ENCODE data around the gene PRPF18. TPM values are rescaled to one million over a fixed set of nuclear protein-coding genes. Genes with fewer than 3 reads are reported as not detected.
A peak's percentile ranks its signal among the peaks of the same experiment; 100 is the strongest.

The PRPF18 gene
- total and polyA plus RNA-seq, 2 donors (not counting 1 experiment from before 2014, with no cell fraction given), result 28.8 to 30.1 TPM

DNA sequence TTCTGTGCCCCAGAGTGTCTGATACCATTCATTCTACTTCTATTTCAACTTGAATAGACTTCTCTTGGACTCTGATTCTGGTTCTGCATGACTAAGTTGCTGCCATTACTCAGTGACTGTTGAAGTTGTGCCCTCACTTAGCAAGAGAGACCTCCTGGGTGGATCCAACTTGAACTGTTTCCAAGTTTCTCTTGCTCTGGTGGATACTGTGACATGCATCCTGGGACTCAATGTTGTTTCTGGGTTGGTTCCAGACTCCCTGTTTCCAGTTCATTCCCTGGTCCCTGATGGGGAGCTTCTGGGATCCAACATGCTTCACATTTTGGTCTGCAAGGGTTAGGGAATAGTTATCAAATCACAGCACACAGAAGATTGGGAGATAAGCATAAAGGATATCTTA lies 26.2 kb upstream of the PRPF18 start:
- Histone ChIP-seq H3K9ac (ENCODE audit: insufficient read depth, low read length) (no peak overlapping the region), H3K27ac (ENCODE audit: insufficient read depth, low read length) (no peak overlapping the region), H3K27me3 (ENCODE audit: control insufficient read depth, insufficient read depth, low read length) (no peaks in the 10 kb centered on the region), H3K4me2 (ENCODE audit: extremely low read depth, insufficient read depth, low read length) (no peak overlapping the region), H3K9me3 (ENCODE audit: control insufficient read depth, insufficient read depth, low read depth, low read length) (no peaks in the 10 kb centered on the region), H2AFZ (ENCODE audit: low read length) (no peak overlapping the region), H3K4me1 (ENCODE audit: control insufficient read depth, extremely low read depth, insufficient read depth, low read length) (no peaks in the 10 kb centered on the region), H3K79me2 (ENCODE audit: control insufficient read depth, insufficient read depth, low read length) (no peaks in the 10 kb centered on the region), H4K20me1 (ENCODE audit: control insufficient read depth, extremely low read depth, insufficient read depth, low read length) (no peaks in the 10 kb centered on the region), H3K36me3 (ENCODE audit: control insufficient read depth, insufficient read depth, low read length) (no peaks in the 10 kb centered on the region), H3K4me3 (replicated peaks in 1 of 4; ENCODE audit: control extremely low read depth in 1 of 4, insufficient read depth in 1 of 4, low read depth in 3 of 4, low read length in 4 of 4) (no peak overlapping the region)
- peak; percentile 30 to 81 for DNase-seq (ENCODE audit: low read depth in 2 of 2)
- no peak for TF ChIP-seq EZH2 (IDR thresholded peaks at IDR 0.05; ENCODE audit: low read length, missing control alignments)
- TF ChIP-seq, protein P1, sequence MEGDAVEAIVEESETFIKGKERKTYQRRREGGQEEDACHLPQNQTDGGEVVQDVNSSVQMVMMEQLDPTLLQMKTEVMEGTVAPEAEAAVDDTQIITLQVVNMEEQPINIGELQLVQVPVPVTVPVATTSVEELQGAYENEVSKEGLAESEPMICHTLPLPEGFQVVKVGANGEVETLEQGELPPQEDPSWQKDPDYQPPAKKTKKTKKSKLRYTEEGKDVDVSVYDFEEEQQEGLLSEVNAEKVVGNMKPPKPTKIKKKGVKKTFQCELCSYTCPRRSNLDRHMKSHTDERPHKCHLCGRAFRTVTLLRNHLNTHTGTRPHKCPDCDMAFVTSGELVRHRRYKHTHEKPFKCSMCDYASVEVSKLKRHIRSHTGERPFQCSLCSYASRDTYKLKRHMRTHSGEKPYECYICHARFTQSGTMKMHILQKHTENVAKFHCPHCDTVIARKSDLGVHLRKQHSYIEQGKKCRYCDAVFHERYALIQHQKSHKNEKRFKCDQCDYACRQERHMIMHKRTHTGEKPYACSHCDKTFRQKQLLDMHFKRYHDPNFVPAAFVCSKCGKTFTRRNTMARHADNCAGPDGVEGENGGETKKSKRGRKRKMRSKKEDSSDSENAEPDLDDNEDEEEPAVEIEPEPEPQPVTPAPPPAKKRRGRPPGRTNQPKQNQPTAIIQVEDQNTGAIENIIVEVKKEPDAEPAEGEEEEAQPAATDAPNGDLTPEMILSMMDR (conservative IDR thresholded peaks at IDR 0.05 in 1 of 2, IDR thresholded peaks at IDR 0.05 in 1 of 2; ENCODE audit: low read depth in 1 of 2, low read length in 2 of 2), result no peak

GRCh38 chr10:13563481-13564445 lies 23.0 kb upstream of the PRPF18 start:
- Histone ChIP-seq H3K4me1 (ENCODE audit: control insufficient read depth, extremely low read depth, insufficient read depth, low read length) (no peaks in the 10 kb centered on the region), H2AFZ (ENCODE audit: low read length) (no peak overlapping the region), H3K27ac (ENCODE audit: insufficient read depth, low read length) (no peak overlapping the region), H3K27me3 (ENCODE audit: control insufficient read depth, insufficient read depth, low read length) (no peaks in the 10 kb centered on the region), H4K20me1 (ENCODE audit: control insufficient read depth, extremely low read depth, insufficient read depth, low read length) (no peaks in the 10 kb centered on the region), H3K4me2 (ENCODE audit: extremely low read depth, insufficient read depth, low read length) (no peak overlapping the region), H3K9me3 (ENCODE audit: control insufficient read depth, insufficient read depth, low read depth, low read length) (no peaks in the 10 kb centered on the region), H3K36me3 (ENCODE audit: control insufficient read depth, insufficient read depth, low read length) (no peaks in the 10 kb centered on the region), H3K9ac (ENCODE audit: insufficient read depth, low read length) (no peak overlapping the region), H3K4me3 (replicated peaks in 1 of 4; ENCODE audit: control extremely low read depth in 1 of 4, insufficient read depth in 1 of 4, low read depth in 3 of 4, low read length in 4 of 4) (no peak overlapping the region), H3K79me2 (ENCODE audit: control insufficient read depth, insufficient read depth, low read length) (no peaks in the 10 kb centered on the region)
- TF ChIP-seq, protein P1 (conservative IDR thresholded peaks at IDR 0.05 in 1 of 2, IDR thresholded peaks at IDR 0.05 in 1 of 2; ENCODE audit: low read depth in 1 of 2, low read length in 2 of 2), result no peak
- TF ChIP-seq EZH2 (IDR thresholded peaks at IDR 0.05; ENCODE audit: low read length, missing control alignments), result no peak
- no peak for DNase-seq (ENCODE audit: low read depth in 2 of 2)

DNA sequence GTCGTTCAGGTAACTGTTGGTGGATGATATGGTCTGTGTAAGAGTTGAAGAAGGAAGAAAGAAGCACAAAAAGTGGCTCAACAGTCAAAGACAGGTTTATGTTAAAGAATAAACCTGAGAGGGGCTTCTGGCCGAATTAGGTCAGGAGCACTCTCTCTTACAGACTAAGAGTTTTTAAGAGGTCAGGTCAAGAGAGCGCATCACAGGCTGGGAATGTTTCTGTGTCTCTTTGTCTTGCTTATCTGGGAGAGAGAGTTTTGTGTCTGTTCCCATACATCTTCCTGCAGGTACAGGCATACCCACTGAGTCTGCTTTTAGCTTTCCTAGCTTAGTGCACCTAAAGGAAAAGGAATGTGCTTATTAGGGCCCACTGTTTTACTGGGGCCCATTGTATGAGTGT lies 22.2 kb upstream of the PRPF18 start:
- Histone ChIP-seq H3K27ac (ENCODE audit: insufficient read depth, low read length) (no peak overlapping the region), H3K4me2 (ENCODE audit: extremely low read depth, insufficient read depth, low read length) (no peak overlapping the region)
- DNase-seq (ENCODE audit: low read depth in 2 of 2), result no peak

More for the DNA sequence above, 22.2 kb upstream of the PRPF18 start:
- Histone ChIP-seq H3K9ac (ENCODE audit: insufficient read depth, low read length) (no peak overlapping the region), H3K4me1 (ENCODE audit: control insufficient read depth, extremely low read depth, insufficient read depth, low read length) (no peaks in the 10 kb centered on the region), H2AFZ (ENCODE audit: low read length) (no peak overlapping the region), H3K79me2 (ENCODE audit: control insufficient read depth, insufficient read depth, low read length) (no peaks in the 10 kb centered on the region), H4K20me1 (ENCODE audit: control insufficient read depth, extremely low read depth, insufficient read depth, low read length) (no peaks in the 10 kb centered on the region), H3K27me3 (ENCODE audit: control insufficient read depth, insufficient read depth, low read length) (no peaks in the 10 kb centered on the region), H3K4me3 (replicated peaks in 1 of 4; ENCODE audit: control extremely low read depth in 1 of 4, insufficient read depth in 1 of 4, low read depth in 3 of 4, low read length in 4 of 4) (no peak overlapping the region), H3K36me3 (ENCODE audit: control insufficient read depth, insufficient read depth, low read length) (no peaks in the 10 kb centered on the region), H3K9me3 (ENCODE audit: control insufficient read depth, insufficient read depth, low read depth, low read length) (no peaks in the 10 kb centered on the region)
- no peak for TF ChIP-seq EZH2 (IDR thresholded peaks at IDR 0.05; ENCODE audit: low read length, missing control alignments)
- TF ChIP-seq, protein P1 (conservative IDR thresholded peaks at IDR 0.05 in 1 of 2, IDR thresholded peaks at IDR 0.05 in 1 of 2; ENCODE audit: low read depth in 1 of 2, low read length in 2 of 2), result no peak

Data from fibroblast of lung (primary cell).